GM18907 (cell line): ENCODE measurements around the gene UBASH3B.

Source experiments
- ATAC-seq: cut with Tn5 transposase; IDR thresholded peaks from one replicate; pipeline ENCODE4 v1.9.1; 2021; ENCODE audit warnings: mild to moderate bottlenecking, moderate library complexity; ENCODE audit not compliant: unreplicated experiment

The UBASH3B gene

DNA sequence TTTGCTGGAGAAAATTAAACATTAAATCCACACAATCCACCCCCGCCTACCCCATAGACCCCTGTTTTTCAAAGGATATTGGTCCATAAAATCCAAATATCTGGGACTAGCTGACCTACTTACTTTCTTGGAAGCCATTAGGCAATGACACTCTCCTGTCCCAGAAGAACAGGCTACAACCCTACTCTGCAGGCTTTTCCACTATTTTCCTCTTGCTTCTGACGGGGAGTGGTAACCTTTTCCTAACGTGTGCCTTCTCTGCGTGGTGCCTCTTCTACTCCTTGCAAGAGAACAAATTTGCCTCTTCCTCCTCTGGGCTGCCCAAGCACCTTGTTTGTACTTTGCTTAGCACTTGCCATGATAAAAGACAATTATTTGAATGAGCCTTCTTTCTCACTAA, 51.6 kb downstream of the UBASH3B start:
- no peak for ATAC-seq

- ATAC-seq: no peak
Observed at GRCh38 chr11:122707901-122708300, 52.4 kb downstream of the UBASH3B start.

GRCh38 chr11:122709039-122709760, 53.7 kb downstream of the UBASH3B start:
- ATAC-seq: no peak

- no peak for ATAC-seq
Observed at GRCh38 chr11:122711362-122711761, 55.8 kb downstream of the UBASH3B start.

DNA sequence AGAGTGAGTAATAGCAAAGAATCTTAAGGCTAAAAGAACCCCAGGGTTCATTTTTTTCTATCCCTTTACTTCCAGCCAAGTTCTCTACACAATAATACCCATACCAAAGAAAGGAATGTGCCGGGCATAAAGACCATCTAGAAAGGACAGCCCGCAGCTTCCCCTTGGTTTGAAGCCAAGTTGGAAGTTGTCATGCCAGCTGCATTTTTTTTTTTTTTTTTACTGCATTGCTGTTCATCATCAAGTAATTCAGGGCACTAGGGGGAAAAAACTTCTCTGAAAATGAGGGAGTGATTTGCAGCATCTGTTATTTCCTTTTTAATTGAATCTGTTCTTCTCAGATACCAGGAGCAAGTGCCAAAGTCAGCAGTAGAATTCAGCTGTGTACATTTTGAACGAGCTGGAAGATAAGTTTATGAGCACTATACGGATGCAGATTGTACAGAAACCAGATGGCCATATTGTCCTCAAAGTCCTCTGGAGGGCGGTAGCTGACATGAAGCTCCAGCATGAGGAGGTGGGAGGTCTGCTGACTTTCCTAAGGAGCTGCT, 56.4 kb downstream of the UBASH3B start:
- ATAC-seq: no peak

DNA sequence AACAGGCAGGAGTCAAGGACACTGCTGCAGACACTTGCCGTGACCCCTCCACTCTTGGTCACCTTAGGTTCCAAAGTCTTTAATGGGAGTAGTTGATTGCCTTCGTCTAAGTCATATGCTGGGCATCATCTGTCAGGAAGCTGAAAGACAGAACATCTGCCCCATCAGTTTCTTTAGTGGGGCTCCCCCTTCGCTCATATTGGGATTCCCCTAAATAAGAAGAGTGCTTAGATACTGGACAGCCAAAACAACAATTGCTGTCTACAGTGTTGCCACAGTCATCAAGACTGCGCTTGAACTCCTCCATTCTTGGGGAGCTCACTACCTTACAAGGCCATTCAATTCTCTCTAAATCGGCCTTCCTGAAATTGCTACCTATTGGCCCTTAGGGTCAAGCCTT, 58.5 kb downstream of the UBASH3B start:
- peak; percentile 52 for ATAC-seq

GRCh38 chr11:122714484-122714883, 59.0 kb downstream of the UBASH3B start:
- ATAC-seq: no peak

DNA sequence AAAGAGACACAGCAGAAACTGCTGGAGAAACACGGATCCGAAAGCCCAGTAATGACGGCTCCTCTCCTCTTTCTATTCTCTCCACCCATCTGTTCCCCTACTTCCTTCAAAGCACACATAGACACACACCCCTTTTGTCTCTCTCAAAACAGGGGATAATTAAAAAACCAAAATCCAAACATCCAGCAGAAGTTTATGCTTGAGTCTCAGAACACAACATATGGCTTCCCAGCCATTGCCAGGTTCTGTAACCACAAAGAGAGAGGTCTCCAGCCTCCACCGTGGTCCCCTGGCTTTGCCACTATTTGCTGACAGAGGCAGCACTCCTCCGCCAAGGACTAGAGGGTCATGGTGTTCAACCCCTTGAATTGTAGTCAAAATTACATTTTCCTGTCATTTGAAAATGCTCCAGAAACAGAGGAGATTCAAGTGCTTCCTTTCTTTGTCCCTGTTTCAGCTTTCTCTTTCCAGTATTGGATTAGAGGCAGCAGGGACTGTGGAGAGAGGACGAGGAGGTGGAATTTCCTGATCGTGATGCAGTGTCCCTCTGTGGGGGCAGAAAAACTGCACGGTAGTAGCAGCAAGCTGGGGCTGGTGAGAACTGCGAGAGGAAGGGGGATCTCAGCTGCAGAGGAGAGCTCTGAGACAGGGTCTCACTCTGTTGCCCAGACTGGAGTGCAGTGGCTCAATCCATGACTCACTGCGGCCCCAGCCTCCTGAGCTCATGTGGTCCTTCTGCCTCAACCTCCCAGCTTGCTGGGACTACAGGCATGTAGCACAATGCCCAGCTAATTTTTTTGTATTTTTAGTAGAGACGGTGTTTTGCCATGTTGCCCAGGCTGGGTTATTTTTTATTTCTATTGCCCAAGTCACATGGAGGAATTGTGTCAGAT, 60.3 kb downstream of the UBASH3B start:
- ATAC-seq: no peak

- ATAC-seq: peak; percentile 79
Observed at GRCh38 chr11:122717264-122717867, 61.8 kb downstream of the UBASH3B start.

GRCh38 chr11:122720107-122720881, 64.8 kb downstream of the UBASH3B start:
- no peak for ATAC-seq

DNA sequence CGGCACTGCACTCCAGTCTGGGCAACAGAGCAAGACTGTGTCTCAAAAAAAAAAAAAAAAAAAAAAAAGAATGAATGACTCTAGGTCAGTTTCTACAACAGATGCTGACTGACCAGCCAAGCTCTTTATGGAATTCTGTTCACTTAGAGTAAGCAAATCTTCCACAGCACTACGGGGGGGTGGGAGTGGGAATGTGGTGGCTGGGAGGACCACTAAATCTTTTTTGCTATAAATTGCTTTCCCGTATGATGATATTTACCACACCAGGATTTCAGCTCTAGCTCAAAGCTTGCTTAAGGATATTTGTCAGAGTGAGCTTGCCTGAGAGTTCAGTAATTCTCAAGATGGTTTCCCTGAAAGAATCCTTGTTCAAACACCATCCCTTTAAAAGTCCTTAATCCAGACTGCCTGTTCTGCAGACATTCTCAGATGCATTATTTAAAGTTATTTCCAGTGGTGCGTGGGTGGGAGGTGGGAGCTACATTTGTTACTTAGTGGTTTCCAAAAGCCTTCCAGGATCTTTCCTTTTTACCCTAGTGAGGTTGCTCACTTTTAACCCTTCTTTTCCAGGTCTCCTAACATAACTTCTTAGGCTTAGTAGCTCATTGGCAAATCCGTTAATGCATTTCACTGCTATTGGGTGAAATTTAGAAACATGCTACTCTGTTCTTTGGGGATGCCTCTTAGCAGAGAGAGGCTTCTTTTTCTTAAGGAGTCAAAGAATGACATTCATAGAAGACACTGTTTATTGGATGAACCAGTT, 65.9 kb downstream of the UBASH3B start:
- no peak for ATAC-seq

GRCh38 chr11:122721964-122722266, 66.4 kb downstream of the UBASH3B start:
- ATAC-seq: no peak

GRCh38 chr11:122723106-122723505, 67.6 kb downstream of the UBASH3B start:
- no peak for ATAC-seq

GRCh38 chr11:122723576-122723975, 68.1 kb downstream of the UBASH3B start:
- no peak for ATAC-seq

GRCh38 chr11:122724520-122724919, 69.0 kb downstream of the UBASH3B start:
- ATAC-seq: no peak

- ATAC-seq: no peak
Observed at GRCh38 chr11:122726028-122726427, 70.5 kb downstream of the UBASH3B start.

- peak; percentile 85 for ATAC-seq
Observed at GRCh38 chr11:122727101-122727929, 71.8 kb downstream of the UBASH3B start.

DNA sequence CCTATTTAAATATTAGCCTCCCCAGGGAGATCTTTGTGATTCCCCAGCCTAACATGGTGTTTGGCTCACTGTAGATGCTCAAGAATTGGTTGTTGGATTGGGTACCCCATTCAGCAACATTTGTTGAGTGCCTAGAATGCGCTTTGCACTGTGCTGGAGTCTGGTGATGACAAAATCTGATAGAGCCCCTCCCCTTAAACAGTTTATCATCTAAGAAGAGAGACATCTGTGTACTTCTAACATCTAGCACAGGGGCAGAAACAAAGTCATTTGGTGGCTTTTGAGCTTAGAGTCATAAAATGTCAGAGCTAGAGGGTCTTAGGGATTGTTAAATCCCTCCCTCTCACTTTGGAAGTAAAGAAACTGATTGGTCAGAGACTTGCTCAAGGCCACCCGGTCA, 73.0 kb downstream of the UBASH3B start:
- no peak for ATAC-seq

GRCh38 chr11:122729139-122729538, 73.6 kb downstream of the UBASH3B start:
- ATAC-seq: no peak
